ENCODE results near the gene SUDS3.

DNA sequence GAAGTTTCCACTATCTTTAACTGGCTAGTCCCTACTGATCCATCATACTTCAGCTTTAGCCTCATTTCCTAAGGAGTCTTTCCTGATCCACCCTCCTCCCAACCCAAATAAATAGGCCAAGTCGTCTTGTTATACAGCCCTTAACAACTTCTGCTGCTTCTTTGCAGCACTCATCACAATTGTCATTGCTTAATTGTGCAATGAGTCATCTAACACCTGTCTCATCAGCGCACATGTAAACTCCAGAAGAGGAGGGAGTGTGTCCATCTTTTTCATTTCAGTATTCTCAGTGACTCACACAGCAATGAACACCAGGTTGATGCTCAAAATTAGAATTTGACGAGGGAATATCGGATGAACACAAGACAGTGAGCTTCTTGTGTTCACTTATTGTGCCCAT, 87.3 kb downstream of the SUDS3 start:
- TF ChIP-seq, protein P1, sequence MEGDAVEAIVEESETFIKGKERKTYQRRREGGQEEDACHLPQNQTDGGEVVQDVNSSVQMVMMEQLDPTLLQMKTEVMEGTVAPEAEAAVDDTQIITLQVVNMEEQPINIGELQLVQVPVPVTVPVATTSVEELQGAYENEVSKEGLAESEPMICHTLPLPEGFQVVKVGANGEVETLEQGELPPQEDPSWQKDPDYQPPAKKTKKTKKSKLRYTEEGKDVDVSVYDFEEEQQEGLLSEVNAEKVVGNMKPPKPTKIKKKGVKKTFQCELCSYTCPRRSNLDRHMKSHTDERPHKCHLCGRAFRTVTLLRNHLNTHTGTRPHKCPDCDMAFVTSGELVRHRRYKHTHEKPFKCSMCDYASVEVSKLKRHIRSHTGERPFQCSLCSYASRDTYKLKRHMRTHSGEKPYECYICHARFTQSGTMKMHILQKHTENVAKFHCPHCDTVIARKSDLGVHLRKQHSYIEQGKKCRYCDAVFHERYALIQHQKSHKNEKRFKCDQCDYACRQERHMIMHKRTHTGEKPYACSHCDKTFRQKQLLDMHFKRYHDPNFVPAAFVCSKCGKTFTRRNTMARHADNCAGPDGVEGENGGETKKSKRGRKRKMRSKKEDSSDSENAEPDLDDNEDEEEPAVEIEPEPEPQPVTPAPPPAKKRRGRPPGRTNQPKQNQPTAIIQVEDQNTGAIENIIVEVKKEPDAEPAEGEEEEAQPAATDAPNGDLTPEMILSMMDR (IDR thresholded peaks at IDR 0.05; ENCODE audit: insufficient read depth, low read depth, low read length) = no peak
- TF ChIP-seq EZH2 (IDR thresholded peaks at IDR 0.05; ENCODE audit: insufficient read depth, low read length) = no peak

Data from astrocyte (in vitro differentiated cells and primary cell).